HG03139 (cell line): ENCODE measurements around the gene A2M.

Source experiments
- ATAC-seq: cut with Tn5 transposase; IDR thresholded peaks from one replicate; pipeline ENCODE4 v1.9.1; 2021; ENCODE audit not compliant: unreplicated experiment

Gene A2M

GRCh38 chr12:9122091-9122609, 6.4 kb upstream of the A2M start:
- no peak for ATAC-seq

- ATAC-seq: no peak
These were observed 4.9 kb upstream of the A2M start for GRCh38 chr12:9120487-9121184.

GRCh38 chr12:9118158-9118557, 2.4 kb upstream of the A2M start:
- no peak for ATAC-seq

- no peak for ATAC-seq
These were observed 773 bp downstream of the A2M start for GRCh38 chr12:9114946-9115345.

GRCh38 chr12:9113987-9114309, 1.8 kb downstream of the A2M start:
- ATAC-seq: no peak

- ATAC-seq: no peak
These were observed 2.3 kb downstream of the A2M start for GRCh38 chr12:9113296-9113986.

GRCh38 chr12:9112076-9112853, 3.5 kb downstream of the A2M start:
- ATAC-seq: no peak

GRCh38 chr12:9111525-9111924, 4.2 kb downstream of the A2M start:
- no peak for ATAC-seq

GRCh38 chr12:9109737-9110491, 5.8 kb downstream of the A2M start:
- ATAC-seq: no peak

- ATAC-seq: no peak
These were observed 6.6 kb downstream of the A2M start for GRCh38 chr12:9109213-9109522.

GRCh38 chr12:9108504-9109212, 7.1 kb downstream of the A2M start:
- ATAC-seq: no peak

- ATAC-seq: no peak
These were observed 8.2 kb downstream of the A2M start for GRCh38 chr12:9107542-9107873.

- no peak for ATAC-seq
These were observed 8.8 kb downstream of the A2M start for GRCh38 chr12:9106610-9107541.

GRCh38 chr12:9106067-9106466, 9.7 kb downstream of the A2M start:
- no peak for ATAC-seq

GRCh38 chr12:9104767-9105423, 10.8 kb downstream of the A2M start:
- no peak for ATAC-seq

- ATAC-seq: no peak
These were observed 11.6 kb downstream of the A2M start for GRCh38 chr12:9104087-9104486.

GRCh38 chr12:9103050-9103849, 12.5 kb downstream of the A2M start:
- ATAC-seq: no peak

GRCh38 chr12:9101018-9101687, 14.6 kb downstream of the A2M start:
- no peak for ATAC-seq
